Activated CD8-positive, alpha-beta memory T cell treated with anti-CD3 and anti-CD28 coated beads, Interleukin-2, amount 50 U/mL, for 1 hour (primary cell): ENCODE data around the gene KIF14.
"Not testable (repeated sequence)": the region's sequence is repeated elsewhere in the genome, so short reads cannot be mapped to it uniquely, and the experiment has no call there.

Experiments
- DNase-seq: peaks from one replicate; pipeline ENCODE4 v3.0.0-alpha.2; 2020; ENCODE audit errors: extremely low read depth

KIF14 gene

GRCh38 chr1:200540281-200540680 is 80.3 kb downstream of the KIF14 start:
- no peak for DNase-seq

- DNase-seq = no peak
Measured at GRCh38 chr1:200538179-200538578, 82.4 kb downstream of the KIF14 start.

- DNase-seq = no peak
Measured at GRCh38 chr1:200535605-200536004, 84.9 kb downstream of the KIF14 start.

GRCh38 chr1:200530623-200531261 is 89.8 kb downstream of the KIF14 start:
- DNase-seq = peak; percentile 4

GRCh38 chr1:200528858-200529606 is 91.5 kb downstream of the KIF14 start:
- DNase-seq = no peak

GRCh38 chr1:200527670-200528069 is 92.9 kb downstream of the KIF14 start:
- DNase-seq = no peak

GRCh38 chr1:200526709-200527612 is 93.6 kb downstream of the KIF14 start:
- no peak for DNase-seq

- no peak for DNase-seq
Measured at GRCh38 chr1:200525090-200525987, 95.2 kb downstream of the KIF14 start.

GRCh38 chr1:200524551-200524950 is 96.0 kb downstream of the KIF14 start:
- DNase-seq = not testable (repeated sequence)

- no peak for DNase-seq
Measured at GRCh38 chr1:200524092-200524491, 96.5 kb downstream of the KIF14 start.

GRCh38 chr1:200520735-200521134 is 99.8 kb downstream of the KIF14 start:
- no peak for DNase-seq

- DNase-seq = no peak
Measured at GRCh38 chr1:200518524-200518923, 102.0 kb downstream of the KIF14 start.

- no peak for DNase-seq
Measured at GRCh38 chr1:200512191-200512590, 108.4 kb downstream of the KIF14 start.

GRCh38 chr1:200510228-200510623 is 110.3 kb downstream of the KIF14 start:
- DNase-seq = peak; percentile 28

GRCh38 chr1:200506471-200506870 is 114.1 kb downstream of the KIF14 start:
- DNase-seq = no peak

- no peak for DNase-seq
Measured at GRCh38 chr1:200505257-200505656, 115.3 kb downstream of the KIF14 start.
